Neural progenitor cell (in vitro differentiated cells): ENCODE data around the gene AKR1C1. TPM values are rescaled to one million over a fixed set of nuclear protein-coding genes. Genes with fewer than 3 reads are reported as not detected.
"Not testable (repeated sequence)": the region's sequence is repeated elsewhere in the genome, so short reads cannot be mapped to it uniquely, and the experiment has no call there.

Experiments used
- DNase-seq: peaks from one replicate; pipeline ENCODE4 v3.0.0-alpha.2; 2016; ENCODE audit warnings: low spot score
- H2AFZ ChIP-seq: fragments of 200-600 bp; sonication (generic); replicated peaks from 2 replicates; pipeline ENCODE4 v1.6.1; 2016; ENCODE audit warnings: antibody characterized with exemption
- H3F3A ChIP-seq: fragments of 200-600 bp; sonication (generic); 2 replicates; pipeline ENCODE4 v1.6.1; 2016; ENCODE audit warnings: antibody characterized with exemption, low read depth
- H3K27ac ChIP-seq: fragments of 200-600 bp; sonication (generic); 2 replicates; pipeline ENCODE4 v1.5.1; 2016; ENCODE audit warnings: mild to moderate bottlenecking
- H3K27me3 ChIP-seq: fragments of 200-600 bp; sonication (generic); 2 replicates; pipeline ENCODE4 v1.6.1; 2016; ENCODE audit warnings: mild to moderate bottlenecking, moderate library complexity
- H3K36me3 ChIP-seq: fragments of 200-600 bp; sonication (generic); 2 replicates; pipeline ENCODE4 v1.5.1; 2016
- H3K4me1 ChIP-seq: fragments of 200-600 bp; sonication (generic); 2 replicates; pipeline ENCODE4 v1.6.1; 2016; ENCODE audit warnings: mixed run types
- H3K4me2 ChIP-seq: fragments of 200-600 bp; sonication (generic); 2 replicates; pipeline ENCODE4 v1.6.1; 2016
- H3K4me3 ChIP-seq: fragments of 200-600 bp; sonication (generic); 2 replicates; pipeline ENCODE4 v1.5.1; 2016
- H3K79me2 ChIP-seq: fragments of 200-600 bp; sonication (generic); 2 replicates; pipeline ENCODE4 v1.6.1; 2016; ENCODE audit warnings: low read depth
- H3K9ac ChIP-seq: fragments of 200-600 bp; sonication (generic); 2 replicates; pipeline ENCODE4 v1.6.1; 2016
- H3K9me3 ChIP-seq: fragments of 200-600 bp; sonication (generic); 2 replicates; pipeline ENCODE4 v1.5.1; 2016; ENCODE audit warnings: low read depth
- H4K20me1 ChIP-seq: fragments of 200-600 bp; sonication (generic); 2 replicates; pipeline ENCODE4 v1.6.1; 2016; ENCODE audit warnings: low read depth
- H3K27ac Mint-ChIP-seq: 3 replicates; pipeline ENCODE4 v1.8.0; 2021; ENCODE audit warnings: mixed read lengths
- H3K27me3 Mint-ChIP-seq: 2 replicates; pipeline ENCODE4 v1.8.0; 2022; ENCODE audit warnings: low read depth, mild to moderate bottlenecking, inconsistent platforms, moderate library complexity, mixed read lengths; ENCODE audit not compliant: insufficient read depth
- H3K36me3 Mint-ChIP-seq: 3 replicates; pipeline ENCODE4 v1.8.0; 2021; ENCODE audit warnings: mixed read lengths
- H3K4me1 Mint-ChIP-seq: 3 replicates; pipeline ENCODE4 v1.8.0; 2021; ENCODE audit warnings: mixed read lengths
- H3K4me3 Mint-ChIP-seq: 3 replicates; pipeline ENCODE4 v1.8.0; 2021; ENCODE audit warnings: mild to moderate bottlenecking, moderate library complexity, mixed read lengths
- H3K9me3 Mint-ChIP-seq: 3 replicates; pipeline ENCODE4 v1.8.0; 2020; ENCODE audit warnings: mixed read lengths
- CTCF ChIP-seq: fragments of 200-600 bp; sonication (generic); IDR thresholded peaks from 2 replicates; pipeline ENCODE4 v1.5.1; 2017; ENCODE audit warnings: antibody characterized with exemption, mild to moderate bottlenecking
- EZH2 ChIP-seq: fragments of 200-600 bp; sonication (generic); IDR thresholded peaks from 2 replicates; pipeline ENCODE4 v1.6.1; 2017; ENCODE audit warnings: antibody characterized with exemption, mild to moderate bottlenecking, moderate library complexity
- EZH2phosphoT487 ChIP-seq: fragments of 200-600 bp; sonication (generic); IDR thresholded peaks from 2 replicates; pipeline ENCODE4 v1.6.1; 2017; ENCODE audit warnings: antibody characterized with exemption
- total RNA-seq: library from RNA; depleted of rRNA; stranded (reverse); fragments of >200 nt; gene quantifications from 2 replicates; pipeline ENCODE4 v1.2.3, GENCODE V29; 2015; ENCODE audit warnings: low replicate concordance

The AKR1C1 gene
- total RNA-seq, 1 donor from 2014 or later, result 2.9 TPM

GRCh38 chr10:4918236-4918635 lies 45.0 kb upstream of the AKR1C1 start:
- Mint-ChIP-seq H3K4me3 (no peak overlapping the region), H3K27ac (no peak overlapping the region), H3K36me3 (no peaks in the 10 kb centered on the region), H3K27me3 (no peaks in the 10 kb centered on the region), H3K9me3 (no peaks in the 10 kb centered on the region), H3K4me1 (no peaks in the 10 kb centered on the region)
- H2AFZ ChIP-seq, result no peak overlapping the region
- H3K27ac ChIP-seq, result no peak overlapping the region
- H4K20me1 ChIP-seq, result no peaks in the 10 kb centered on the region
- H3K27me3 ChIP-seq, result no peaks in the 10 kb centered on the region
- no peaks in the 10 kb centered on the region for H3F3A ChIP-seq
- no peak overlapping the region for H3K9ac ChIP-seq
- H3K4me1 ChIP-seq, result no peaks in the 10 kb centered on the region
- H3K36me3 ChIP-seq, result no peaks in the 10 kb centered on the region
- TF ChIP-seq CTCF (no peak), EZH2 (no peak), EZH2phosphoT487 (no peak)
- no peaks in the 10 kb centered on the region for H3K79me2 ChIP-seq
- H3K9me3 ChIP-seq, result no peaks in the 10 kb centered on the region
- H3K4me2 ChIP-seq, result no peak overlapping the region
- DNase-seq, result no peak
- H3K4me3 ChIP-seq, result no peak overlapping the region

DNA sequence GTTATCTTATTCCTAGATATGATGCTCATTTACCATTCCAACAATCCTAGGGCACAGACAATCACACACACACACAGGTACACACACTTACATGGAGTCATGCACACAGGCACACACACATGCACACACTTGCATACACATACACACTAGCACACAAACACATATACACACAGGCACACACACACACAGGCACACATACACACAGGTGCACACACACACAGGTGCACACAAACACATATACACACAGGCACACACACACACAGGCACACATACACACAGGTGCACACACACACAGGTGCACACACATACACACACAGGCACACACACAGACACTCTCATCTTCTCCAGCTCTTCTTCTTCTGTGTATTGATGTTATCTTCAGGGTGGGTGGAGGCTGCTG lies 38.7 kb upstream of the AKR1C1 start:
- peaks cover 12% of the 10 kb centered on the region for H3K9me3 Mint-ChIP-seq
- H3K36me3 ChIP-seq, H3K4me3 ChIP-seq, H3K27ac Mint-ChIP-seq, H3K4me3 Mint-ChIP-seq, H3K36me3 Mint-ChIP-seq, H3K27me3 ChIP-seq, H3K4me1 ChIP-seq, H3K4me1 Mint-ChIP-seq, H3K79me2 ChIP-seq, H3K27ac ChIP-seq, H4K20me1 ChIP-seq, H3K9me3 ChIP-seq, DNase-seq, H3K4me2 ChIP-seq, H3K9ac ChIP-seq, H3F3A ChIP-seq, H2AFZ ChIP-seq, H3K27me3 Mint-ChIP-seq: not testable (repeated sequence)

GRCh38 chr10:4926400-4926799 lies 36.8 kb upstream of the AKR1C1 start:
- Mint-ChIP-seq H3K27ac (no peak overlapping the region), H3K27me3 (no peaks in the 10 kb centered on the region), H3K4me3 (no peak overlapping the region), H3K36me3 (peaks cover 4% of the 10 kb centered on the region), H3K4me1 (no peaks in the 10 kb centered on the region), H3K9me3 (peaks cover 21% of the 10 kb centered on the region)
- H3K79me2 ChIP-seq, result no peaks in the 10 kb centered on the region
- H3K36me3 ChIP-seq, result no peaks in the 10 kb centered on the region
- H3F3A ChIP-seq, result no peaks in the 10 kb centered on the region
- H4K20me1 ChIP-seq, result no peaks in the 10 kb centered on the region
- no peak overlapping the region for H2AFZ ChIP-seq
- DNase-seq, result no peak
- no peak overlapping the region for H3K4me2 ChIP-seq
- no peak overlapping the region for H3K27ac ChIP-seq
- H3K9ac ChIP-seq, result no peak overlapping the region
- H3K4me1 ChIP-seq, result no peaks in the 10 kb centered on the region
- no peaks in the 10 kb centered on the region for H3K9me3 ChIP-seq
- TF ChIP-seq EZH2phosphoT487 (no peak), EZH2 (no peak), CTCF (no peak)
- H3K4me3 ChIP-seq, result no peak overlapping the region
- H3K27me3 ChIP-seq, result no peaks in the 10 kb centered on the region

DNA sequence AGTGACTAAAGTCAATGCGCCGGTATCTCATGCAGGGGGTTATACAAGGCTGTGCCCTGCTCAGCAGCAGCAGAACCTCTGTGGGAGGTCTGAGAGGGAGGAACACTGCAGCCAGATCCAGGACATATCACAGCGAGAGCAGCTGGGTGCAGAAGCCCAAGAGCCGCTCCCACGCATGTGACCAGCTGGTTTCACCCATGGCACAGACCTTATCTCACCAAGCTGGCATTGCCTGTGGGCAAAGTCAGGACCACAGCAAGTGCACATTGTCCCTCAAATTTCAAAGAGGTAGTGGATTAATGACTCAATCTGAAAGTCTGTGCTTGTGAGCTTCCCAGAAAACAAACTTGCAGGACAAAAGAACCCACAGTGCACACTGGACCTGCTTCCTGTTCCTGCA lies 31.6 kb upstream of the AKR1C1 start:
- H3K9me3 Mint-ChIP-seq, result peaks cover 15% of the 10 kb centered on the region
- H3K27me3 Mint-ChIP-seq, result peaks cover 2% of the 10 kb centered on the region
- Histone ChIP-seq H3K36me3 (no peaks in the 10 kb centered on the region), H4K20me1 (no peaks in the 10 kb centered on the region), H3K9ac (no peak overlapping the region), H3K9me3 (no peaks in the 10 kb centered on the region), H3F3A (no peaks in the 10 kb centered on the region), H3K79me2 (no peaks in the 10 kb centered on the region), H3K27ac (no peak overlapping the region), H3K27me3 (no peaks in the 10 kb centered on the region), H3K4me3 (no peak overlapping the region), H3K4me2 (no peak overlapping the region), H3K4me1 (peaks cover 10% of the 10 kb centered on the region), H2AFZ (no peak overlapping the region)
- no peak for DNase-seq
- H3K4me1 Mint-ChIP-seq, result no peaks in the 10 kb centered on the region
- H3K36me3 Mint-ChIP-seq, result peaks cover 4% of the 10 kb centered on the region
- no peak overlapping the region for H3K4me3 Mint-ChIP-seq
- TF ChIP-seq CTCF (no peak), EZH2phosphoT487 (no peak), EZH2 (no peak)
- H3K27ac Mint-ChIP-seq, result no peak overlapping the region
